T-helper 1 cell (primary cell): Measurements from ENCODE around the gene ATOX1.
A peak's percentile ranks its signal among the peaks of the same experiment; 100 is the strongest.
"Not testable (repeated sequence)": the region's sequence is repeated elsewhere in the genome, so short reads cannot be mapped to it uniquely, and the experiment has no call there.

Experiments
- DNase-seq, 5 donors: peaks; one replicate each; pipeline ENCODE4 v3.0.0-alpha.2; 2012 to 2020
- total RNA-seq, 4 donors: gene quantifications; one replicate each; lab custom pipeline; 2026; lab: John Stamatoyannopoulos, UW

ATOX1 gene
- total RNA-seq: 6.4 to 12.5 (median 10.8) reads per million in 4 donors

GRCh38 chr5:151758430-151759241 lies at the start of gene ATOX1:
Gene ATOX1, minus strand, starts transcription at chr5:151758631. Its CDS starts 80 bp downstream, at chr5:151758551.
- DNase-seq: peak; percentile 82 to 91 (median 89)

GRCh38 chr5:151805414-151806223 lies 47.2 kb upstream of the ATOX1 start:
- DNase-seq: no peak

- no peak for DNase-seq
Measured at GRCh38 chr5:151800532-151800931, 42.1 kb upstream of the ATOX1 start.

GRCh38 chr5:151799407-151799806 lies 41.0 kb upstream of the ATOX1 start:
- DNase-seq: no peak

GRCh38 chr5:151798674-151799073 lies 40.2 kb upstream of the ATOX1 start:
- no peak for DNase-seq

GRCh38 chr5:151795426-151795825 lies 37.0 kb upstream of the ATOX1 start:
- no peak for DNase-seq

- DNase-seq: no peak
Measured at GRCh38 chr5:151793358-151793757, 34.9 kb upstream of the ATOX1 start.

GRCh38 chr5:151787817-151788216 lies 29.4 kb upstream of the ATOX1 start:
- DNase-seq: no peak

- no peak for DNase-seq
Measured at GRCh38 chr5:151786468-151786867, 28.0 kb upstream of the ATOX1 start.

GRCh38 chr5:151784141-151784540 lies 25.7 kb upstream of the ATOX1 start:
- no peak for DNase-seq

- DNase-seq: not testable (repeated sequence)
Measured at GRCh38 chr5:151783664-151784063, 25.2 kb upstream of the ATOX1 start.

- DNase-seq: no peak
Measured at GRCh38 chr5:151781201-151781600, 22.8 kb upstream of the ATOX1 start.

- DNase-seq: no peak
Measured at GRCh38 chr5:151780348-151780747, 21.9 kb upstream of the ATOX1 start.

GRCh38 chr5:151779531-151780125 lies 21.2 kb upstream of the ATOX1 start:
- no peak for DNase-seq

GRCh38 chr5:151775025-151775606 lies 16.7 kb upstream of the ATOX1 start:
- DNase-seq: no peak

- no peak for DNase-seq
Measured at GRCh38 chr5:151773951-151774350, 15.5 kb upstream of the ATOX1 start.

GRCh38 chr5:151772846-151773561 lies 14.6 kb upstream of the ATOX1 start:
- no peak for DNase-seq

- DNase-seq: peak in 3 of 5 donors; percentile 13 to 58 (median 32)
Measured at GRCh38 chr5:151772029-151772845, 13.8 kb upstream of the ATOX1 start.

GRCh38 chr5:151771259-151772028 lies 13.0 kb upstream of the ATOX1 start, which contains the start of gene G3BP1:
Gene G3BP1, plus strand, starts transcription at chr5:151771954. Its CDS starts 14,667 bp downstream, at chr5:151786621.
- DNase-seq: peak; percentile 98 to 100 (median 99)
